ENCODE measurements around the gene BOK.

BOK gene

GRCh38 chr2:241535871-241536655, 22.5 kb upstream of the BOK start:
- DNase-seq = peak in 2 of 10 donors; percentile 26 to 72
- intact Hi-C loops (cut with DNase I) = no loop called here

- intact Hi-C loops (cut with DNase I) = no loop called here
Observed at GRCh38 chr2:241538838-241539615, 19.5 kb upstream of the BOK start.

GRCh38 chr2:241539616-241540374, 18.8 kb upstream of the BOK start:
- intact Hi-C loops (cut with DNase I) = no loop called here
- DNase-seq = peak in 3 of 10 donors; percentile 31 to 61 (median 55)

More at GRCh38 chr2:241538838-241539615, 19.5 kb upstream of the BOK start:
- peak in 1 of 10 donors; percentile 19 for DNase-seq

- intact Hi-C loops (cut with DNase I) = no loop called here
- peak in 3 of 10 donors; percentile 67 to 75 (median 72) for DNase-seq
Observed at GRCh38 chr2:241540401-241540770, 18.2 kb upstream of the BOK start.

GRCh38 chr2:241540771-241541561, 17.6 kb upstream of the BOK start:
- DNase-seq = peak in 7 of 10 donors; percentile 39 to 96 (median 74)
- intact Hi-C loops (cut with DNase I) = no loop called here

- peak in 2 of 10 donors; percentile 70 to 81 for DNase-seq
- intact Hi-C loops (cut with DNase I) = no loop called here
Observed at GRCh38 chr2:241541564-241542277, 16.8 kb upstream of the BOK start.

GRCh38 chr2:241542278-241542605, 16.3 kb upstream of the BOK start:
- DNase-seq = peak in 3 of 10 donors; percentile 44 to 90 (median 62)

GRCh38 chr2:241545106-241545505, 13.4 kb upstream of the BOK start:
- intact Hi-C loops (cut with DNase I) = no loop called here
- DNase-seq = peak in 1 of 10 donors; percentile 28

More at GRCh38 chr2:241542278-241542605, 16.3 kb upstream of the BOK start:
- intact Hi-C loops (cut with DNase I) = no loop called here

- DNase-seq = peak in 3 of 10 donors; percentile 2 to 85 (median 61)
- intact Hi-C loops (cut with DNase I) = no loop called here
Observed at GRCh38 chr2:241545523-241546473, 12.7 kb upstream of the BOK start.

GRCh38 chr2:241546771-241547498, 11.6 kb upstream of the BOK start:
- intact Hi-C loops (cut with DNase I) = no loop called here
- peak in 5 of 10 donors; percentile 15 to 82 (median 46) for DNase-seq

- intact Hi-C loops (cut with DNase I) = no loop called here
Observed at GRCh38 chr2:241547781-241548450, 10.6 kb upstream of the BOK start.

GRCh38 chr2:241548451-241548835, 10.1 kb upstream of the BOK start:
- peak in 2 of 10 donors; percentile 35 to 55 for DNase-seq
- intact Hi-C loops (cut with DNase I) = no loop called here

More at GRCh38 chr2:241547781-241548450, 10.6 kb upstream of the BOK start:
- DNase-seq = peak in 2 of 10 donors; percentile 57 to 76

GRCh38 chr2:241550616-241551580, 7.6 kb upstream of the BOK start:
- peak in 1 of 10 donors; percentile 72 for DNase-seq
- intact Hi-C loops (cut with DNase I) = no loop called here

- intact Hi-C loops (cut with DNase I) = no loop called here
- peak in 2 of 10 donors; percentile 68 to 76 for DNase-seq
Observed at GRCh38 chr2:241551599-241551997, 6.9 kb upstream of the BOK start.

GRCh38 chr2:241551998-241552737, 6.4 kb upstream of the BOK start:
- DNase-seq = peak in 2 of 10 donors; percentile 77 to 79
- intact Hi-C loops (cut with DNase I) = no loop called here

All from posterior cingulate gyrus (tissue), 11 donors.